Osteocyte (in vitro differentiated cells): ENCODE data around the gene PTCHD4. TPM values are rescaled to one million over a fixed set of nuclear protein-coding genes. Genes with fewer than 3 reads are reported as not detected.
"Not testable (repeated sequence)": the region's sequence is repeated elsewhere in the genome, so short reads cannot be mapped to it uniquely, and the experiment has no call there.

Experiments used
- DNase-seq: peaks from one replicate; pipeline ENCODE4 v3.0.0; 2021; ENCODE audit warnings: mixed read lengths; ENCODE audit not compliant: unreplicated experiment; ENCODE audit errors: extremely low spot score
- H3K27ac Mint-ChIP-seq: one replicate; pipeline ENCODE4 v1.8.0; 2021; ENCODE audit warnings: mild to moderate bottlenecking, mixed read lengths; ENCODE audit not compliant: unreplicated experiment
- H3K27me3 Mint-ChIP-seq: one replicate; pipeline ENCODE4 v1.8.0; 2021; ENCODE audit warnings: mixed read lengths; ENCODE audit not compliant: unreplicated experiment
- H3K36me3 Mint-ChIP-seq: one replicate; pipeline ENCODE4 v1.8.0; 2021; ENCODE audit warnings: mixed read lengths; ENCODE audit not compliant: unreplicated experiment
- H3K4me1 Mint-ChIP-seq: one replicate; pipeline ENCODE4 v1.8.0; 2021; ENCODE audit warnings: mixed read lengths; ENCODE audit not compliant: unreplicated experiment
- H3K4me3 Mint-ChIP-seq: one replicate; pipeline ENCODE4 v1.8.0; 2021; ENCODE audit warnings: mild to moderate bottlenecking, moderate library complexity, mixed read lengths; ENCODE audit not compliant: unreplicated experiment
- H3K9me3 Mint-ChIP-seq: one replicate; pipeline ENCODE4 v1.8.0; 2021; ENCODE audit warnings: mixed read lengths; ENCODE audit not compliant: unreplicated experiment
- CTCF ChIP-seq: fragments of 200-600 bp; sonication (generic); IDR thresholded peaks from 2 replicates; pipeline ENCODE4 v1.5.0; 2021; ENCODE audit warnings: antibody characterized with exemption, mild to moderate bottlenecking, moderate library complexity
- total RNA-seq: library from RNA; stranded (reverse); gene quantifications from 2 replicates; pipeline ENCODE4 v1.2.1, GENCODE V29; 2021

PTCHD4 gene
- total RNA-seq, 1 donor from 2014 or later = 1.3 TPM

- TF ChIP-seq CTCF = no peak
- DNase-seq = no peak
- Mint-ChIP-seq H3K9me3 (no peaks in the 10 kb centered on the region), H3K36me3 (peaks cover 3% of the 10 kb centered on the region), H3K4me3 (peak overlapping the region; percentile 58), H3K27ac (peak overlapping the region; percentile 23), H3K27me3 (no peaks in the 10 kb centered on the region), H3K4me1 (peaks cover 9% of the 10 kb centered on the region)
These were observed 408 bp downstream of the PTCHD4 start for GRCh38 chr6:48110436-48111142.

- no peak for DNase-seq
- Mint-ChIP-seq H3K4me3 (peak overlapping the region; percentile 58), H3K4me1 (peaks cover 9% of the 10 kb centered on the region), H3K27me3 (no peaks in the 10 kb centered on the region), H3K27ac (no peak overlapping the region), H3K9me3 (no peaks in the 10 kb centered on the region), H3K36me3 (peaks cover 6% of the 10 kb centered on the region)
- no peak for TF ChIP-seq CTCF
These were observed 1.1 kb downstream of the PTCHD4 start for GRCh38 chr6:48109944-48110343.

GRCh38 chr6:48102476-48103195 is 8.4 kb downstream of the PTCHD4 start:
- not testable (repeated sequence) for DNase-seq, H3K9me3 Mint-ChIP-seq, H3K4me1 Mint-ChIP-seq, H3K27me3 Mint-ChIP-seq, H3K36me3 Mint-ChIP-seq, H3K4me3 Mint-ChIP-seq, H3K27ac Mint-ChIP-seq

GRCh38 chr6:48101290-48101689 is 9.7 kb downstream of the PTCHD4 start:
- Mint-ChIP-seq H3K4me3 (no peak overlapping the region), H3K9me3 (peaks cover 5% of the 10 kb centered on the region), H3K27me3 (no peaks in the 10 kb centered on the region), H3K4me1 (no peaks in the 10 kb centered on the region), H3K27ac (no peak overlapping the region), H3K36me3 (peaks cover 4% of the 10 kb centered on the region)
- no peak for DNase-seq
- no peak for TF ChIP-seq CTCF

- Mint-ChIP-seq H3K9me3 (peaks cover 5% of the 10 kb centered on the region), H3K4me1 (no peaks in the 10 kb centered on the region), H3K27ac (no peak overlapping the region), H3K27me3 (no peaks in the 10 kb centered on the region), H3K4me3 (no peak overlapping the region), H3K36me3 (peaks cover 4% of the 10 kb centered on the region)
- DNase-seq = no peak
- no peak for TF ChIP-seq CTCF
These were observed 10.5 kb downstream of the PTCHD4 start for GRCh38 chr6:48100588-48100895.
